Thoracic aorta endothelial cell (primary cell): ENCODE results near the gene STMN3. TPM values are rescaled to one million over a fixed set of nuclear protein-coding genes. Genes with fewer than 3 reads are reported as not detected.

ENCODE experiments used
- small RNA-seq: library from RNA; depleted of rRNA; stranded (forward); fragments of <200 nt; gene quantifications from one replicate; pipeline ENCODE3, GENCODE V24; 2012
- total RNA-seq: library from RNA; depleted of rRNA; stranded (reverse); fragments of >200 nt; gene quantifications from 2 replicates; pipeline ENCODE4 v1.2.3, GENCODE V29; 2012

Gene STMN3
- total RNA-seq, result 3.5 and 6.1 TPM in 2 replicates

DNA sequence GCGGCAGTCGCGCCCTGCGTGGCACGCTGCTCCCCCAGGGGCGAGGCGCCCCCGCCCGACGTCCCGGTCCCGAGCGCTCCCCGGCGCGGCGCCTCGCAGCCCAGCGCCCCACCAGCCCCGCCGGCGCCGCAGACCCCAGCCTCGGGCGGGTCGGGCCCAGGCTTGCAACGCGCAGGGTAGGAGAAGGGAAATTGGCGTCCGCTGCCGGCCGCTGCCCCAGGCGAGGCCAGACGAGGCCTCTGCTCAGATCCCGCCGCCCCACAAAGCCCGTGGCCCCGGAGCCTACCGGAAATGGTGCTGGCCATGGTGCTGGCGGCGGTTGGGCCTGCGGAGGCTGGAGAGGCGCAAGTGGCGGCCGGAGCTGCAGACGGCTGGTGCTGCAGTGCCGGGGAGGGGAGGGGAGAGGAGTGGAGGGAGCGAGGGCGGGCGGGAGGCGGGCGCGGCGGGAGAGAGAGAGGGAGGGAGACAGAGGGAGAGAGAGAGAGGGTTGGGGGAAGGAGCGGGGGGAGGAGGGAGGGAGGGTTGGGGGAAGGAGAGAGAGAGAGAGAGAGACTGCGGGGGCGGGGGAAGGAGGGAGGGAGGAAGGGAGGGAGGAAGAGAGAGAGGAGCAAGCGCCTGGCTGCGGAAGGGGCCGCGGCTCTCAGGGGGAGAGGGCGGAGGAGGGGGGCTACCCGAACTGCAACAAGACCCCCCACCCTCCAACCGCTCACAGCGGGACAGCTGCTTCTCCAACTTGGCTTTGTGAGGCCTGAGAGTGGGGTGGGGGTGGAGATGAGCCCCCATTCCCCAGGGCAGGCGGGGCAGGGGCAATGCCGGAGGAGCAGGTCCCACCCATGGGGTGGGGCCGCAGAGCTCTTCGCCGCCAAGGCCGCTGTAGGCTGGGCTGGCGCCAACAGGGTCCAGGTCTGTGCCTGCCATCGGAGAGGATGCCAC is at the start of gene STMN3:
TSS of gene STMN3 (minus strand) at position 384 of the 933 bp plus-strand sequence. CDS start at position 305, 79 bp downstream.

DNA sequence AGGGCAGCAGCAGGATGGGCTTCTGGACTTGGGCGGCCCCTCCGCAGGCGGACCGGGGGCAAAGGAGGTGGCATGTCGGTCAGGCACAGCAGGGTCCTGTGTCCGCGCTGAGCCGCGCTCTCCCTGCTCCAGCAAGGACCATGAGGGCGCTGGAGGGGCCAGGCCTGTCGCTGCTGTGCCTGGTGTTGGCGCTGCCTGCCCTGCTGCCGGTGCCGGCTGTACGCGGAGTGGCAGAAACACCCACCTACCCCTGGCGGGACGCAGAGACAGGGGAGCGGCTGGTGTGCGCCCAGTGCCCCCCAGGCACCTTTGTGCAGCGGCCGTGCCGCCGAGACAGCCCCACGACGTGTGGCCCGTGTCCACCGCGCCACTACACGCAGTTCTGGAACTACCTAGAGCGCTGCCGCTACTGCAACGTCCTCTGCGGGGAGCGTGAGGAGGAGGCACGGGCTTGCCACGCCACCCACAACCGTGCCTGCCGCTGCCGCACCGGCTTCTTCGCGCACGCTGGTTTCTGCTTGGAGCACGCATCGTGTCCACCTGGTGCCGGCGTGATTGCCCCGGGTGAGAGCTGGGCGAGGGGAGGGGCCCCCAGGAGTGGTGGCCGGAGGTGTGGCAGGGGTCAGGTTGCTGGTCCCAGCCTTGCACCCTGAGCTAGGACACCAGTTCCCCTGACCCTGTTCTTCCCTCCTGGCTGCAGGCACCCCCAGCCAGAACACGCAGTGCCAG is 43.6 kb upstream of the STMN3 start, which contains the start of gene TNFRSF6B:
TSS of gene TNFRSF6B (plus strand) at position 25 of the 729 bp plus-strand sequence. CDS start at position 141, 116 bp downstream.

DNA sequence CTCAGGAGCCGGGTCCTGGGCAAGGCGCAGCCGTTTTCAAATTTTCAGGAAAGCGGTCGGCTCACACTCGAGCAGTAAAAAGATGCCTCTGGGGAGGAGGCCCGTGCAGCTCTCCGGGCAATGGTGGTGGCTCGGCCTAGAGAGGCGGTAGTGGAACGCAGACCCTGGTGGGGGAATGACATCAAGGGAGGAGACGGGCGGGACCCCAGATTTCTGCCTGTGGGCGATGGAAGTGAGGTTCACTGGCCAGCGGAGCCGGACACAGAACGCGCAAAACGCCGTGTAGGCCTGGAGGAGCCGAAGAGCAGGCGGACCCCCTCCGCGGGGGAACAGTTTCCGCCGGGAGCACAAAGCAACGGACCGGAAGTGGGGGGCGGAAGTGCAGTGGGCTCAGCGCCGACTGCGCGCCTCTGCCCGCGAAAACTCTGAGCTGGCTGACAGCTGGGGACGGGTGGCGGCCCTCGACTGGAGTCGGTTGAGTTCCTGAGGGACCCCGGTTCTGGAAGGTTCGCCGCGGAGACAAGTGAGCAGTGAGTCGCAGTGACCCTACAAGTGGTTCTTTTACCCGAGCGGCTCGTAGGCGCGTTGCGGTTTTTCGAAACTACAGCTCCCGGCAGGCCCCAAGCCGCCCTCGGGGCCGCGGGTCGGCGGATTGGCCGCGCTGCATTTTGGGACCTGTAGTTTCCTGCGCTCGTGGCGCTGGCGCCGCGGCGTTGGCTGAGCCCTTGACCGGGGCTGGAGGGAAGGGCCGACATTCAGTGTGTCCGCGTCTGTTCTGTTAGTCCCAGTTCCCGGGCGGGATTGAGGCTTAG is 4.9 kb upstream of the STMN3 start, which contains the start of gene RTEL1:
TSS of gene RTEL1 (plus strand) at position 376 of the 812 bp plus-strand sequence. CDS start 1,091 bp downstream, outside the sequence.

DNA sequence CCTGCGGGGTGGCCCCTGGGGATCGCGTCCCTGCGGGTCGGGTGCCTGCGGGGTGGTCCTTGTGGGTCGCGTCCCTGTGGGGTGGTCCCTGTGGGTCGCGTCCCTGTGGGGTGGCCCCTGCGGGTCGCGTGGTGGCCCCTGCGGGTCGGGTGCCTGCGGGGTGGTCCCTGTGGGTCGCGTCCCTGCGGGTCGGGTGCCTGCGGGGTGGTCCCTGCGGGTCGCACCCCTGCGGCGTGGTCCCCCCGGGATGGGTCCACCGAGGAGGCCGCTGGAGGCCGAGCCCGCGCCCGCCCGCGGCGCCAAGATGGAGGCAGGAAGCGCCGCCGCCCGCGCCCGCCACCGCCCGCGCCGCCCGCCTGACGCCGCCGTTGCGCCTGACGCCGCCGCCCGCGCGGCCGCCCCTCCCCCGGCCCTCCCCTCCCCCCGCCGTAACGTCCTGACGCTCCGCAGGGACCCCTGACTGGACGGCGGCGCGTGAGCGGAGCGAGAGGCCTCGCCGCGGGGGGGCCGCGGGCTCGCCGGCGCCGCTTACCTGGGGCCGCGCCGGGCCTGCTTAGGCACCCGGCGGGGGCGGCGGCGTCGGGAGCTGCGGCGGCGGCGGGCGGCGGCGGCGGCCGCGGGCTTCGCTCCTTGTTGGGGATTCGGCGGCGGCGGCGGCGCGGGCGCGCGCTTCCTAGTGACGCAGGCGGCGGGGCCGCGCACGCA is 26.6 kb downstream of the STMN3 start, which contains the start of gene GMEB2:
TSS of gene GMEB2 (minus strand) at position 678 of the 705 bp plus-strand sequence. CDS start 7,704 bp downstream, outside the sequence.

Small RNA genes within 50 kb of the gene (small RNA-seq; reads per million reads assigned to genes)
- not detected for gene TNFRSF6B

Other genes starting within 250 kb of the STMN3 start
- not detected in 2 replicates for gene KCNQ2, start 180.8 kb downstream of the STMN3 start, total RNA-seq
- 1.0 and 2.3 TPM in 2 replicates for gene EEF1A2, start 154.3 kb downstream of the STMN3 start, total RNA-seq
- gene PPDPF, start 132.7 kb downstream of the STMN3 start, total RNA-seq, result 41.0 and 75.0 TPM in 2 replicates
- gene PTK6, start 116.0 kb downstream of the STMN3 start, total RNA-seq, result not detected in 2 replicates
- not detected in 2 replicates for gene SRMS, start 105.7 kb downstream of the STMN3 start, total RNA-seq
- 0.40 and 0.50 TPM in 2 replicates for gene FNDC11, start 99.3 kb downstream of the STMN3 start, total RNA-seq
- 26.9 and 33.4 TPM in 2 replicates for gene HELZ2, start 79.2 kb downstream of the STMN3 start, total RNA-seq
- gene GMEB2, start 26.3 kb downstream of the STMN3 start, total RNA-seq, result 8.6 and 10.6 TPM in 2 replicates
- 19.8 and 22.6 TPM in 2 replicates for gene RTEL1, start 4.9 kb upstream of the STMN3 start, total RNA-seq
- gene TNFRSF6B, start 43.2 kb upstream of the STMN3 start, total RNA-seq, result 13.2 and 15.5 TPM in 2 replicates
- gene ARFRP1, start 54.6 kb upstream of the STMN3 start, total RNA-seq, result 24.3 and 25.3 TPM in 2 replicates
- gene ZGPAT, start 54.6 kb upstream of the STMN3 start, total RNA-seq, result 15.8 and 16.1 TPM in 2 replicates
- 2.4 and 3.6 TPM in 2 replicates for gene LIME1, start 83.2 kb upstream of the STMN3 start, total RNA-seq
- gene SLC2A4RG, start 86.4 kb upstream of the STMN3 start, total RNA-seq, result 21.8 and 25.8 TPM in 2 replicates
- 2.9 and 3.2 TPM in 2 replicates for gene ZBTB46, start 177.8 kb upstream of the STMN3 start, total RNA-seq
- not detected in 2 replicates for gene ABHD16B, start 208.1 kb upstream of the STMN3 start, total RNA-seq
- gene TPD52L2, start 211.8 kb upstream of the STMN3 start, total RNA-seq, result 128 and 140 TPM in 2 replicates
- gene DNAJC5, start 241.7 kb upstream of the STMN3 start, total RNA-seq, result 75.0 and 76.5 TPM in 2 replicates